Spleen (tissue), 11 donors: ENCODE measurements around the gene ZDHHC7. TPM values are rescaled to one million over a fixed set of nuclear protein-coding genes. Genes with fewer than 3 reads are reported as not detected.

ENCODE experiments used
- DNase-seq: peaks from one replicate; pipeline ENCODE4 v3.0.0-alpha.2; 2020
- H3K27ac ChIP-seq, 8 donors: fragments of 200-600 bp; sonication (generic) in 7 of 8; 1 replicate in 4 of 8; 2 replicates in 4 of 8; pipeline versions ENCODE4 v1.5.0 to v1.8.0; 2016 to 2021; ENCODE audit warnings: inconsistent platforms in 4 of 8, mild to moderate bottlenecking in 4 of 8, moderate library complexity in 1 of 8
- H3K27me3 ChIP-seq, 7 donors: fragments of 200-600 bp; sonication (generic) in 6 of 7; replicated peaks in 1 of 7; 1 replicate in 4 of 7; 2 replicates in 3 of 7; pipeline versions ENCODE4 v1.5.0 to v1.8.0; 2016 to 2021; ENCODE audit warnings: inconsistent platforms in 3 of 7, mild to moderate bottlenecking in 1 of 7
- H3K36me3 ChIP-seq, 6 donors: fragments of 200-600 bp; sonication (generic) in 5 of 6; 1 replicate in 4 of 6; 2 replicates in 2 of 6; pipeline versions ENCODE4 v1.5.0 to v1.8.0; 2016 to 2021; ENCODE audit warnings: inconsistent platforms in 2 of 6
- H3K4me1 ChIP-seq, 6 donors: fragments of 200-600 bp; sonication (generic) in 5 of 6; 1 replicate in 3 of 6; 2 replicates in 3 of 6; pipeline versions ENCODE4 v1.5.0 to v1.8.0; 2016 to 2021; ENCODE audit warnings: inconsistent platforms in 3 of 6
- H3K4me3 ChIP-seq, 8 donors: fragments of 200-600 bp; sonication (generic) in 7 of 8; 1 replicate in 4 of 8; 2 replicates in 4 of 8; pipeline versions ENCODE4 v1.5.0 to v1.8.0; 2016 to 2021; ENCODE audit warnings: inconsistent platforms in 4 of 8, mild to moderate bottlenecking in 4 of 8, moderate library complexity in 2 of 8
- H3K9me3 ChIP-seq, 8 donors: fragments of 200-600 bp; sonication (generic) in 7 of 8; 1 replicate in 4 of 8; 2 replicates in 4 of 8; pipeline versions ENCODE4 v1.5.0 to v1.8.0; 2016 to 2021; ENCODE audit warnings: inconsistent platforms in 4 of 8
- POLR2A ChIP-seq, 3 donors: fragments of 450-650 bp; IDR thresholded peaks; one replicate each; pipeline ENCODE4 v1.5.1; 2017; ENCODE audit warnings: antibody characterized with exemption in 3 of 3, mild to moderate bottlenecking in 1 of 3
- POLR2AphosphoS5 ChIP-seq, 3 donors: sonication (generic); formaldehyde crosslinking; IDR thresholded peaks; one replicate each; pipeline ENCODE4 v1.5.1; 2017; ENCODE audit warnings: antibody characterized with exemption in 3 of 3
- WGBS, 5 donors: extraction: QIAGEN DNeasy Blood & Tissue Kit in 3 of 5; methylation state at CpG; one replicate each; pipeline versions ENCODE4 v1.1.5 to v1.1.7; 2013 to 2018; 5-methylcytosine and 5-hydroxymethylcytosine counted together
- intact Hi-C: fragments of 100-400 bp; cut with DNase I; formaldehyde crosslinking; loops from one replicate; pipeline ENCODE4 v1.15.0; 2023; ENCODE audit warnings: low total_unique reads
- polyA plus RNA-seq, 3 donors: library from polyadenylated mRNA; stranded (reverse); fragments of 200-250 nt; gene quantifications; one replicate each; pipeline ENCODE4 v1.2.1, GENCODE V29; 2013
- total RNA-seq, 7 donors: library from RNA; depleted of rRNA in 3 of 7; stranded (reverse); fragments of >200 nt in 3 of 7; fragmentation: NEBNext Ultra II Directional in 4 of 7; extraction: Animal tissue kit (Norgen Biotek cat#: 25700) in 4 of 7; gene quantifications; one replicate each; pipeline versions ENCODE4 v1.1.0 to v1.2.1, GENCODE V29; 2016 to 2021
- TF ChIP-seq, protein P1 (sequence below), 11 experiments: fragments of 200-600 bp in 7 of 11; fragments of 450-650 bp in 4 of 11; sonication (generic) in 4 of 11; IDR thresholded peaks in 8 of 11; conservative IDR thresholded peaks in 3 of 11; 1 replicate in 7 of 11; 2 replicates in 4 of 11; pipeline versions ENCODE4 v1.4.0 to v1.8.0; 2016 to 2021; ENCODE audit warnings: antibody characterized with exemption in 11 of 11, inconsistent platforms in 4 of 11, mild to moderate bottlenecking in 1 of 11
- donor health status: healthy with polysubstance abuse.
- donor health status: DM: no; HTN: no; CAD: no; lungs with moderate emphysema.
- donor health status: DM: no; HTN: no; CAD: no.
- donor health status: Bipolar disorder and iron deficiency.
- donor health status: healthy.
- donor health status: DM: no; HTN: no; CAD: no.
- donor health status: DM: yes; HTN: yes; CAD: no.

ZDHHC7 gene
- total and polyA plus RNA-seq, 10 donors: 10.3 to 87.1 (median 49.4) TPM

DNA sequence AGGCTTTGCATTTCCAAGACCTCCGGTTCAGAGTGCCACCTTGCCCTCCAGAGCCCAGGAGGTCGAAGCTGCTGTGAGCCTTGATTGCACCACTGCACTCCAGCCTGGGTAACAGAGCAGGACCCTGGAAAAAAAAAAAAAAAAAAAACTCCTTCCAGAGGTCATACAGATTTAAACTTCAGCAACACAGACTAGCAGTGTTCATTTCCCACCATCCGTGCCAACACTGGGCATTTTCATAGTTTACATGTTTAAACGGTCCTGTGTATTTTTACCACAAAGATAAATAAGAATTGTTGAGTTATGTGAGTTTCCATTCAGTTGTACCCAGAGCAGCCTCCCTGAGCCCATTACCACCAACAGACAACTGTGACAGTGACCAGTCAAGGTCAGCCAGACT is 50.4 kb downstream of the ZDHHC7 start:
- WGBS, 5 donors: 69 to 77% (median 74%) methylated on average over 4 of the region's 4 CpGs
- no peaks in the 10 kb centered on the region for H3K4me1 ChIP-seq
- DNase-seq: no peak
- H3K36me3 ChIP-seq: no peaks in the 10 kb centered on the region
- TF ChIP-seq, protein P1, sequence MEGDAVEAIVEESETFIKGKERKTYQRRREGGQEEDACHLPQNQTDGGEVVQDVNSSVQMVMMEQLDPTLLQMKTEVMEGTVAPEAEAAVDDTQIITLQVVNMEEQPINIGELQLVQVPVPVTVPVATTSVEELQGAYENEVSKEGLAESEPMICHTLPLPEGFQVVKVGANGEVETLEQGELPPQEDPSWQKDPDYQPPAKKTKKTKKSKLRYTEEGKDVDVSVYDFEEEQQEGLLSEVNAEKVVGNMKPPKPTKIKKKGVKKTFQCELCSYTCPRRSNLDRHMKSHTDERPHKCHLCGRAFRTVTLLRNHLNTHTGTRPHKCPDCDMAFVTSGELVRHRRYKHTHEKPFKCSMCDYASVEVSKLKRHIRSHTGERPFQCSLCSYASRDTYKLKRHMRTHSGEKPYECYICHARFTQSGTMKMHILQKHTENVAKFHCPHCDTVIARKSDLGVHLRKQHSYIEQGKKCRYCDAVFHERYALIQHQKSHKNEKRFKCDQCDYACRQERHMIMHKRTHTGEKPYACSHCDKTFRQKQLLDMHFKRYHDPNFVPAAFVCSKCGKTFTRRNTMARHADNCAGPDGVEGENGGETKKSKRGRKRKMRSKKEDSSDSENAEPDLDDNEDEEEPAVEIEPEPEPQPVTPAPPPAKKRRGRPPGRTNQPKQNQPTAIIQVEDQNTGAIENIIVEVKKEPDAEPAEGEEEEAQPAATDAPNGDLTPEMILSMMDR (IDR thresholded peaks at IDR 0.05 in 8 of 11, conservative IDR thresholded peaks at IDR 0.05 in 3 of 11): no peak
- no peak for TF ChIP-seq POLR2A (IDR thresholded peaks at IDR 0.05)
- no peak for TF ChIP-seq POLR2AphosphoS5 (IDR thresholded peaks at IDR 0.05)
- intact Hi-C loops: no loop called here
- H3K4me3 ChIP-seq: no peak overlapping the region
- peak overlapping the region in 1 of 8 donors; percentile 31 for H3K27ac ChIP-seq
- H3K27me3 ChIP-seq: peaks cover 0 to 32% (median 0%) of the 10 kb centered on the region in 7 donors
- H3K9me3 ChIP-seq: no peaks in the 10 kb centered on the region

DNA sequence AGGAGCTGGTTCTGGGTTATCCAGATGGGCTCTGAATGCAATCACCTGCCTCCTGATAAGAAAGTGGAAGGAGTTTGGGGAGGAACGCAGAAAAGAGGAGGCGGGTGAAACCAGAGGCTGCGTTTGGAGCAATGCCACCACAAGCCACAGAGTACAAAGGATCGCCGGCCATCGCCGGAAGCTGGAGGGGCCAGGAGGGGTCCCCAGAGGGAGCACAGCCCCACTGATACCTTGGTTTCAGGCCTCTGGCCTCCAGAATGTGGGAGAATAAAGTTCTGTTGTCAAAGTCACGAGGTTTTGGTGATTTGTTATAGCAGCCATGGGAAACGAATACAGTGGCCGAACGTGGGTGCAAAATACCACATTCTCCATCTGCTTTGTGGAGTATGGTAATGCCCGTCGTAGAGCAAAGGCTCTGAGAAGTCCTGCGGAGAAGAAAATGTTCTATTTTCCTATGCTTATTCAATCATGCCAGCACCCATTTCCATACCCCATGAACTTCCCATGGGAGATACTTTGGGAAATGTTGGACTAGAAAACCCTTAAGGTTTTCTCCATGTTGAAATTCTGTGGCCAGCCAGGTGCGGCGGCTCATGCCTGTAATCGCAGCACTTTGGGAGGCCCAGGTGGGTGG is 51.4 kb downstream of the ZDHHC7 start:
- no peak for TF ChIP-seq POLR2AphosphoS5 (IDR thresholded peaks at IDR 0.05)
- Histone ChIP-seq H3K27ac (no peak overlapping the region), H3K4me3 (no peak overlapping the region), H3K9me3 (no peaks in the 10 kb centered on the region), H3K27me3 (peaks cover 0 to 32% (median 0%) of the 10 kb centered on the region in 7 donors), H3K4me1 (no peaks in the 10 kb centered on the region), H3K36me3 (no peaks in the 10 kb centered on the region)
- DNase-seq: no peak
- intact Hi-C loops: no loop called here
- WGBS, 5 donors: 67 to 82% (median 80%) methylated on average over 17 of the region's 17 CpGs

DNA sequence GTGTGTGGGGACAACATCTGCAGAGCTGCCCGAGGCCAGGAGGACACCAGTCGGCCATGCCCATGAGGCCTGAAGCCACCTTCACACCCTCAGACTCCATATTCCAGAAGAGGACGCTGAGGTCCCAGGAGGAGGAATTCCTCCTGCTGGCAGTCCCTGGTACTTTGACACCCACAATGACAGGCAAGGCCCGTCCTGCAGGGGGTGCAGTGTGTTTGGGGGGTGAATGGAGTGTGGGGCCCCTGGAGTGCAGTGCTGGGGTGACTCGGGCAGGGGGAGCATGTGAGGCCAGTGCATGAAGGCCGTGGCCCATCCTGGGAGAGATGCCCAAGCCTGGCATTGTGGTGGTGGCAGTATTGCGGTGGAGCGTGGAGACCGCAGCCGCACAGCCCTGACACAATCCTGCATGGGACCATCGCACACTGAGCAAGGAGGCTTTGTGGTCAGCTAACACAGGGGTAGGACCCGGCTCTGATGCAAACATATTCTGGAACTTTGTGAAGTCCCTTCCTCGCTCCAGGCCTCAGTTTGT is 52.2 kb downstream of the ZDHHC7 start:
- peak; percentile 61 for DNase-seq
- intact Hi-C loops: no loop called here

DNA sequence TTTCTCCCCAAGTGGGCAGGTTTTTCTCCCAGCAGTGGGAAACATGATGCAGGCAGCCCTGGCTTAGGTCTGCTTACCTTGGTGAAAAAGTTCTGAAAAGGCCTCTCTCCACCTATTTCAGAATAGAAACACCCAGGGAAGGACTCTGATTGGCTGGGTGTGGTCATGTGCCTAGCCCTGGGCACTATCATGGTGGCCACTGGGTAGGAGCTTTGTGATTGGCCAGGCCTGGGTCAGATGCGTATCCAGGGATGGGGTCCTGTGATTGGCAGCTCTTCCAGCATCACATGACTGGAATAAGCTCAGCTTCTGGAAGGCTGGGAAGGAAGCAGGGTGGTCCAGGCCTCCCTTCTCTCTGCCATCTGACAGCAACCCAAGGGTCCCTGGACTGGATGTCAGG is 53.5 kb downstream of the ZDHHC7 start:
- no peak overlapping the region for H3K4me3 ChIP-seq
- no peak for TF ChIP-seq POLR2A (IDR thresholded peaks at IDR 0.05)
- TF ChIP-seq POLR2AphosphoS5 (IDR thresholded peaks at IDR 0.05): no peak
- TF ChIP-seq, protein P1 (IDR thresholded peaks at IDR 0.05 in 8 of 11, conservative IDR thresholded peaks at IDR 0.05 in 3 of 11): no peak
- H3K27ac ChIP-seq: no peak overlapping the region
- intact Hi-C loops: no loop called here
- H3K36me3 ChIP-seq: no peaks in the 10 kb centered on the region
- WGBS, 5 donors: 71 to 100% (median 96%) methylated on average over 1 of the region's 1 CpG
- H3K9me3 ChIP-seq: no peaks in the 10 kb centered on the region
- no peak for DNase-seq
- H3K4me1 ChIP-seq: peaks cover 4 to 13% (median 12%) of the 10 kb centered on the region in 6 donors
- H3K27me3 ChIP-seq: peaks cover 0 to 19% (median 0%) of the 10 kb centered on the region in 7 donors

More for the DNA sequence above, 52.2 kb downstream of the ZDHHC7 start:
- Histone ChIP-seq H3K27me3 (peaks cover 0 to 31% (median 0%) of the 10 kb centered on the region in 7 donors), H3K27ac (no peak overlapping the region), H3K36me3 (no peaks in the 10 kb centered on the region), H3K4me3 (no peak overlapping the region), H3K4me1 (peaks cover 0 to under 1% (median 0%) of the 10 kb centered on the region in 6 donors), H3K9me3 (no peaks in the 10 kb centered on the region)
- TF ChIP-seq POLR2A (IDR thresholded peaks at IDR 0.05): no peak
- no peak for TF ChIP-seq POLR2AphosphoS5 (IDR thresholded peaks at IDR 0.05)
- TF ChIP-seq, protein P1 (IDR thresholded peaks at IDR 0.05 in 8 of 11, conservative IDR thresholded peaks at IDR 0.05 in 3 of 11): no peak
- 80 to 92% (median 89%) methylated on average over 9 to 13 of the region's 13 CpGs for WGBS, 5 donors
